Left renal cortex interstitium (tissue), 4 donors: ENCODE results near the gene DLEC1. TPM values are rescaled to one million over a fixed set of nuclear protein-coding genes. Genes with fewer than 3 reads are reported as not detected.
"Not testable (repeated sequence)": the region's sequence is repeated elsewhere in the genome, so short reads cannot be mapped to it uniquely, and the experiment has no call there.

ENCODE experiments used
- DNase-seq, 4 donors: peaks; one replicate each; pipeline ENCODE4 v3.0.0-alpha.2; 2013; ENCODE audit warnings: low read depth in 4 of 4, low spot score in 2 of 4, missing footprints in 1 of 4
- polyA plus RNA-seq, 4 donors: library from polyadenylated mRNA; unstranded; fragments of 120-200 nt; gene quantifications; one replicate each; pipeline ENCODE4 v1.2.1, GENCODE V29; 2013; ENCODE audit not compliant: insufficient read length in 4 of 4

Gene DLEC1
- polyA plus RNA-seq, 4 donors: 0.45 to 1.4 (median 1.0) TPM

DNA sequence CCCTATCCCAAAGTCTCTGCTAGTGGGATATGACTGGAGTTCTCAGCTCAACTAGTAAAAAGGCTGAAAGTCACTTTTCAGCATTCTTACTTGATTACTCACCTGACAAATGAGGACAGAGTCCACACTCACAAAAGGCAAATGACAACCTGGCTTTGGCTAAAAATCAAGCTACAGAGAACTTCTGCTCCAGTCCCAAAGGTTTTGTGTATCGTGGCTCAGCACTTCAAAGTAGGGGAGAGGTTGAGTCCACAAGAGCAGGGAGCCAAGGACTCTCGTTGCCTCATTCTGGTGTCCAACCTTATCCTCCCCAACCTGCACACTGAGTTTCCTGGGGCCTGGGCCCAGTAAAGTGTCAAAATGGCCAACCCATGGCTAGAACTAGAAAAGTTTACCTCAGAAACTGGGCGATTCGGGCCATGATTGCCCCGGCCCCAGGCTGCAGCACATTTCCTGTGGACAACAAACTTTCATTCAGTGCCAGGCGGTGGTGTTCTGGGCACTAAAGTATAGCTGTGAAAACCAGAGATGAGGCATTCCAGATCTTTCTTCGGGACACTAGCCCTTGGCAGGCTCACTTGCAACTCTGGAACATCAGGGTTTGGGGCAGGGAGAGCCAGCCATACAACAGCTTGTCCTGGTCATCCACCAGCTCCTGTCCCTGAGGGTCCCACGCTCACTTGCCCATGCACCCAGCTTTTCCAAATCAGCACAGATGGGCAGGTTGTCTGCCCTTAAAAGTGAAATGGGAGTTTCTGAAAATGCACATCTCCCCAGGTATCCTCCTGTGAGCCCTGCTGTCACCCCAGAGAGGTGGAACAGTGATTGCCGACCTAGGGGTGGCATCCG, 94.8 kb downstream of the DLEC1 start:
- no peak for DNase-seq

DNA sequence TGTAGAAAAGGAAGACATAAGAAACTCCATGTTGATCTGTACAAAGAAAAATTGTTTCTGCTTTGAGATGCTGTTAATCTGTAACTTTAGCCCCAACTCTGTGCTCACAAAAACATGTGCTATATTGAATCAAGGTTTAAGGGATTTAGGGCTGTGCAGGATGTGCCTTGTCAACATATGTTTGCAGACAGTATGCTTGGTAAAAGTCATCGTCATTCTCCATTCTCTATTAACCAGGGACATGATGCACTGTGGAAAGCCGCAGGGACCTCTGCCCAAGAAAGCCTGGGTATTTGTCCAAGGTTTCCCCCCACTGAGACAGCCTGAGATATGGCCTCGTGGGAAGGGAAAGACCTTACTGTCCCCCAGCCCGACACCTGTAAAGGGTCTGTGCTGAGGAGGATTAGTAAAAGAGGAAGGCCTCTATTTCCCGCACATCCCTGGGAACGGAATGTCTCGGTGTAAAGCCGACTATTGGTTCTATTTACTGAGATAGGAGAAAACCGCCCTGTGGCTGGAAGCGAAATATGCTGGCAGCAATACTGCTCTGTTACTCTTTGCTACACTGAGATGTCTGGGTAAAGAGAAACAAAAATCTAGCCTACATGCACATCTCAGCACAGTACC, 95.6 kb downstream of the DLEC1 start:
- not testable (repeated sequence) for DNase-seq

DNA sequence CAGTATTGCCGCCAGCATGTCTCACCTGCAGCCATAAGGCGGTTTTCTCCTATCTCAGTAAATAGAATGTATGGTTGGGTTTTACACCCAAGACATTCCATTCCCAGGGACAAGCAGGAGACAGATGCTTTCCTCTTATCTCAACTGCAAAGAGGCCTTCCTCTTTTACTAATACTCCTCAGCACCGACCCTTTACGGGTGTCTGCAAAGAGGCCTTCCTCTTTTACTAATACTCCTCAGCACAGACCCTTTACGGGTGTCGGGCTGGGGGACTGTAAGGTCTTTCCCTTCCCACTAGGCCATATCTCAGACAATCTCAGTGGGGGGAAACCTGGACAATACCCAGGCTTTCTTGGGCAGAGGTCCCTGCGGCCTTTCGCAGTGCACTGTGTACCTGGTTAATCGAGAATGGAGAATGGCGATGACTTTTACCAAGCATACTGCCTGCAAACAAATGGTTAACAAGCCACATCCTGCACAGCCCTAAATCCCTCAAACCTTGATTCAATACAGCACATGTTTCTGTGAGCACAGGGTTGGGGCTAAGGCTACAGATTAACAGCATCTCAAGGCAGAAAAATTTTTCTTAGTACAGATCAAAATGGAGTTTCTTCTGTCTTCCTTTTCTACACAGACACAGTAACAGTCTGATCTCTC, 96.7 kb downstream of the DLEC1 start:
- DNase-seq: not testable (repeated sequence)

DNA sequence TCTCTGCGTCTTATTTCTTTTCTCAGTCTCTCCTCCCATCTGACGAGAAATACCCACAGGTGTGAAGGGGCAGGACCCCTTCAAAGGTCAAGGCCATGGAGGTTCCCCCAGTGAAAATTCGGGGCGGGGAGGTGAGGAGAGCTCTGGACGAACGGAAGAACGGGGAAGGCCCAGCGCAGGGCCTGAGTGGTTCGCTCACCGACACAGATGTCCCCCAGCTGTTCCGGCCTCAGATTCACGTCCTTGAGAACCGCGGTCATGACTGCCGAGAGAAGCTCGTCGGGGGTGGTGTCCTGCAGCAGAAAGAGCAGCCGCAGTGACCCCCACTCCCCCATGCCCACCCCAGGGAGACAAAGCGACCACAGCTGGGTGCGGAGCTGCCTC, 97.4 kb downstream of the DLEC1 start:
- DNase-seq: peak in 2 of 4 donors; percentile 25 to 31

DNA sequence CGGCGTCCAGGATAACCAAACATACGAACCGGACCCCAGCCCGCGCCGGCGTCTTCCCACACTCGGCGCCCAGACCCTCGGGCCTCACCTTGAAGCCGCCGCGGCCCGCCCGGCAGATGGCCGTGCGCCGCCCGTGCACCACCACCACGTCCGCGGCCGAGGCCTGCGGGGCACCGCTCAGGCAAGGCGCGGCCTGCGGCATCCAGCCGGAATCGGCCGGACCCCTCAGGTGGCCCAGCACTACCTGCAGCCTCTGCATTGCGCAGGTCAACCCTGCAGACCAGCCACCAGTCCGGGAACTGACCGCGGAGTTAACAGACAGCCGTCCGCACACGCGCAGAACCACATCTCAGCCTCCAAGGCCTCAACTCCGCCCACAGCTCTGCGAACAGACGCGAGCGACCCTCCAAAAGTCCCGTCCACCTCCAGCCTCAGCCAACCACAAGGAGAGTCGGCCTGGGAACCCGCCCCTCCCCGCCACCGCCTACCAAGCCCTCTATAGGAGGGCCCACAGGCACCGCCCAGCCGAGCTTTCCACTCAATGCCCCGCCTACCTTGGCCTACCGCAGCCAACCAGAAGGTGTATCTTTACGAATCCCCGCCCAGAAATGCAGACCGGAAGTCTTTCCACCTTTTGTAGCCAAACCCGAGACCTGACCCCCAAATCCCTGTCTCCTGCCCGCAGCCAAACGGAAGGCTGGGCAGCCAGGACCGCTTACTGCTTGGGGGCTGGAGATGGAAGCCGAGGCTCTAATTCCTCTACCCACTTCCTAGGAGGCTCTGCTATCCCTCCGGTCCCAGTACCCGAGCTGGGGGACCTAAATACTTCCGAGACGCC, 98.0 kb downstream of the DLEC1 start, which contains the start of gene ACAA1:
Gene ACAA1, minus strand, starts transcription at position 351 of the 838 bp plus-strand sequence. Its CDS starts 92 bp downstream, at position 259.
- peak; percentile 93 to 98 (median 96) for DNase-seq

DNA sequence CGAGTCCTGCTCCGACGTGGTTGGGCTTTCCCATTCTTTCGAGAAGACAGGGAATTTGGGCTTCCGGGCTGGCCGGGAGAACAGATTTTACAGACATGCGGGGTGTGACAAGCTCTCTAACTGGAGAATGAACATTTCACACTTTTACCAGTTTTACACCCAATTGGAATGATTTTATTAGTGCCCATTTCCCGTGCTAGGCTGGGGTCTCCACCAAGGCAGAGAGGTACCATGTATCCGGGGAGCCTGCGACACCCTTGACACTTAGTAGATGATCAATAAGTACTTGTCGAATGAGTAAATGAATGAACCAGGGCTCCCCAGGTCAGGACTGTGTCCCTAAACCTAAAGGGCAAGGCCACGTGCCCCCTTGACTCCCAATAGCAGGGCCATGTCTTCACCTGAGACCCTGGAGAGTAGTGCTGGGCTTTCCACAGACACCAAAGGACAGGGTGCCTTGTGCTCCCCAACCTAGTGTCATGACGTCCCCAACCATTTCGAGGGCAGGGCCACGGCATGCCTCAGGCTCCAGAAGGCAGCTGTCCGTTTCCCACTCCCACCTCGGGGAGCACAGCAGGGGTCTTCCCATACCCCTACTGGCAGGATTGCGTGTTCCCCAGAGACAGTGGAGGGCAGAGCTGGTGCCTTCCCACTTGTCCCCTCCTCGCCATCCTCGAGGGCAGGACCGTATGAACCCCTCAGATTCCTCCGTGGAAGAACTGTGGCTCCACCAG, 98.8 kb downstream of the DLEC1 start:
- DNase-seq: no peak

DNA sequence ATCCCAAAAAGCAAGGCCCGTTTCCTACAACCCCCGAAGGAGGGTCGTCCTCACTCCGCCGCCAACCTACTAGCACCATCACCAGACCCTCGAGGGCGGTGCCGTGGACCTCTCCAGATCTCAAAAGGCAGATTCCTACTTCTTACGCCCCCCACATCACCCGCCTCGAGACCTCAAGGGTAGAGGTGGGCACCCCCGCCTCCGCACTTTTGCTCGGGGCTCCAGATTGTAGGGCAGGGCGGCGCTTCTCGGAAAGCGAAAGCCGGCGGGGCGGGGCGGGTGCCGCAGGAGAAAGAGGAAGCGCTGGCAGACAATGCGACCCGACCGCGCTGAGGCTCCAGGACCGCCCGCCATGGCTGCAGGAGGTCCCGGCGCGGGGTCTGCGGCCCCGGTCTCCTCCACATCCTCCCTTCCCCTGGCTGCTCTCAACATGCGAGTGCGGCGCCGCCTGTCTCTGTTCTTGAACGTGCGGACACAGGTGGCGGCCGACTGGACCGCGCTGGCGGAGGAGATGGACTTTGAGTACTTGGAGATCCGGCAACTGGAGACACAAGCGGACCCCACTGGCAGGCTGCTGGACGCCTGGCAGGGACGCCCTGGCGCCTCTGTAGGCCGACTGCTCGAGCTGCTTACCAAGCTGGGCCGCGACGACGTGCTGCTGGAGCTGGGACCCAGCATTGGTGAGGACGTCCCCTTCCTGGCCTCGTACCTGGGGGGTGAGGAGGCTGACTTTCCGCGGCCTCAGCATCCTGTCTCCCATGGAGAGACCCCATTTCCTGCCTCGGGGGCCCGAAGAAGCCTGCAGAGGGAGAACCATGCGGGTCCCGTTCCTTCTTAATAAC, 99.6 kb downstream of the DLEC1 start, which contains the start of gene MYD88:
Gene MYD88, plus strand, starts transcription at position 313 of the 842 bp plus-strand sequence. Its CDS starts 40 bp downstream, at position 353.
- DNase-seq: peak in 3 of 4 donors; percentile 29 to 50 (median 32)

DNA sequence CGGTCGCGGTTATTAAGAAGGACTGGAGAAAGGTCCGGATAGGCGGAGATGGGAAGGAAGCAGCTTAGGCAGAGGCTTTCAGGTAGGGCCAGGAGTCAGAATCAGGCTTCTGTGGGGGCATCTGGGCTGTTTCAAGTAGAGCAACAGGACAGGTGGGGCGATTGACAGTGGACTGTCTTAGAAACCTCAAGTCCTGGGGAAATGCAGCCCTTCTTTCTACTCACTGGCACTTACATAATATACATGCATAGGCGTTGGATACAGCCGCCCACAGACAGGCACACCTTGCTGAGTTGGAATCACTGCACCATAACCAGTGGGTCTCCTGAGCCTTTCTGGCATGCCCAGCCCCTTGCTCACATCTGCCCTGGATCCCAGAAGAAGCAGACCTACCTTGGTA, 100.2 kb downstream of the DLEC1 start:
- DNase-seq: no peak

DNA sequence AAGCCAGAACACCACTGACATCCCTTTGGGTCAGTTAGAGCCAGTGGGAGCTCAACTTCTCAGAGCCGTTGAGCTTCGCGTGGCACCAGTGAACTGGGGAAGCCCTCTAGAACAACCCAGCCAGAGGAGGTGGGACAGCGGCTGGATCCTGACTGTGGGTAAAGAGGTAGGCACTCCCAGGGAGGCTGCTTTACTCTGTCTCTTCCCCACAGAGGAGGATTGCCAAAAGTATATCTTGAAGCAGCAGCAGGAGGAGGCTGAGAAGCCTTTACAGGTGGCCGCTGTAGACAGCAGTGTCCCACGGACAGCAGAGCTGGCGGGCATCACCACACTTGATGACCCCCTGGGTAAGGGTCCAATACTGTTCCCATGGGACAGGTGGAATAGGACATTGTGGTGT, 100.6 kb downstream of the DLEC1 start:
- no peak for DNase-seq

DNA sequence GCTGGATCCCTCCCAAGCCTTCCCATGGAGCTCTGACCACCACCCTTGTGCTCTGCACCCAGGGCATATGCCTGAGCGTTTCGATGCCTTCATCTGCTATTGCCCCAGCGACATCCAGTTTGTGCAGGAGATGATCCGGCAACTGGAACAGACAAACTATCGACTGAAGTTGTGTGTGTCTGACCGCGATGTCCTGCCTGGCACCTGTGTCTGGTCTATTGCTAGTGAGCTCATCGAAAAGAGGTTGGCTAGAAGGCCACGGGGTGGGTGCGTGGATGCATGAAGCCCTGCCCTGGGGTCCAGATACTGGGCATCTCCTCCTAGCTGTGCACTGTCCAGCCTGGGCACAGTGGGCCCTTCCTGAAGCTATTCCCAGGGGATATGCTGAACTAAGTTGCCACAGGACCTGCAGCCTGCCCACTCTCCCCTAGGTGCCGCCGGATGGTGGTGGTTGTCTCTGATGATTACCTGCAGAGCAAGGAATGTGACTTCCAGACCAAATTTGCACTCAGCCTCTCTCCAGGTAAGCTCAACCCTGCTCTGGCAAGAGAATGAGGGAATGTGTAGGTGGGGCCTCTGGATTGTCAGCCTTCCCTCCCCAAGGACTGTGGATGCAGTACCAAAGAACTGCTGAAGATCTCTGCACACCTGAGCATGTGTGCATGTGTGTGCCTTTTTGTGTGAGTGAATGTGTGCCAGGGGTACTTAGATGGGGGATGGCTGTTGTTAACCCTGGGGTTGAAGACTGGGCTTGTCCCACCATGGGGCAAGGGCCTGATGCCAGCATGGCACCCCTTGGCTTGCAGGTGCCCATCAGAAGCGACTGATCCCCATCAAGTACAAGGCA, 101.5 kb downstream of the DLEC1 start:
- DNase-seq: no peak

DNA sequence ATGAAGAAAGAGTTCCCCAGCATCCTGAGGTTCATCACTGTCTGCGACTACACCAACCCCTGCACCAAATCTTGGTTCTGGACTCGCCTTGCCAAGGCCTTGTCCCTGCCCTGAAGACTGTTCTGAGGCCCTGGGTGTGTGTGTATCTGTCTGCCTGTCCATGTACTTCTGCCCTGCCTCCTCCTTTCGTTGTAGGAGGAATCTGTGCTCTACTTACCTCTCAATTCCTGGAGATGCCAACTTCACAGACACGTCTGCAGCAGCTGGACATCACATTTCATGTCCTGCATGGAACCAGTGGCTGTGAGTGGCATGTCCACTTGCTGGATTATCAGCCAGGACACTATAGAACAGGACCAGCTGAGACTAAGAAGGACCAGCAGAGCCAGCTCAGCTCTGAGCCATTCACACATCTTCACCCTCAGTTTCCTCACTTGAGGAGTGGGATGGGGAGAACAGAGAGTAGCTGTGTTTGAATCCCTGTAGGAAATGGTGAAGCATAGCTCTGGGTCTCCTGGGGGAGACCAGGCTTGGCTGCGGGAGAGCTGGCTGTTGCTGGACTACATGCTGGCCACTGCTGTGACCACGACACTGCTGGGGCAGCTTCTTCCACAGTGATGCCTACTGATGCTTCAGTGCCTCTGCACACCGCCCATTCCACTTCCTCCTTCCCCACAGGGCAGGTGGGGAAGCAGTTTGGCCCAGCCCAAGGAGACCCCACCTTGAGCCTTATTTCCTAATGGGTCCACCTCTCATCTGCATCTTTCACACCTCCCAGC, 102.4 kb downstream of the DLEC1 start:
- DNase-seq: no peak

DNA sequence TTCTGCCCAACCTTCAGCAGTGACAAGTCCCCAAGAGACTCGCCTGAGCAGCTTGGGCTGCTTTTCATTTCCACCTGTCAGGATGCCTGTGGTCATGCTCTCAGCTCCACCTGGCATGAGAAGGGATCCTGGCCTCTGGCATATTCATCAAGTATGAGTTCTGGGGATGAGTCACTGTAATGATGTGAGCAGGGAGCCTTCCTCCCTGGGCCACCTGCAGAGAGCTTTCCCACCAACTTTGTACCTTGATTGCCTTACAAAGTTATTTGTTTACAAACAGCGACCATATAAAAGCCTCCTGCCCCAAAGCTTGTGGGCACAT, 102.9 kb downstream of the DLEC1 start:
- DNase-seq: no peak

DNA sequence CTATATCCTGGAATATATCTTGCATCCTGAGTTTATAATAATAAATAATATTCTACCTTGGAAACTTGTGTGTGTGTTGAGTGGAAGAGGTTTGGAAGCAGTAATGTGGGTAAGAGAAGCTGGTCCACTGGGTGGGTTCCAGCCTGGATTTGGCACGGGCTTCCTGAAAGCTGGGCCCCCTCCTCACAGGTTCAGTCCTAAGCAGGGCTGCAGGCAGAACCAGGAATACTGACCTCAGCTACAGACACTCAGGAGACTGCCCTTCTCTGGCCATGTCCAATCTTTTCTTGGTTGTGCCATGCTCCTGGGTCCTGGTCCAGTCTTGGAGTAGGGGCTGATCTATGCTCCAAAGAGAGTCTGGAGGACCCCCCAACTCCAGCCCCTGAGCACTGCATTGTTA, 104.0 kb downstream of the DLEC1 start:
- no peak for DNase-seq

DNA sequence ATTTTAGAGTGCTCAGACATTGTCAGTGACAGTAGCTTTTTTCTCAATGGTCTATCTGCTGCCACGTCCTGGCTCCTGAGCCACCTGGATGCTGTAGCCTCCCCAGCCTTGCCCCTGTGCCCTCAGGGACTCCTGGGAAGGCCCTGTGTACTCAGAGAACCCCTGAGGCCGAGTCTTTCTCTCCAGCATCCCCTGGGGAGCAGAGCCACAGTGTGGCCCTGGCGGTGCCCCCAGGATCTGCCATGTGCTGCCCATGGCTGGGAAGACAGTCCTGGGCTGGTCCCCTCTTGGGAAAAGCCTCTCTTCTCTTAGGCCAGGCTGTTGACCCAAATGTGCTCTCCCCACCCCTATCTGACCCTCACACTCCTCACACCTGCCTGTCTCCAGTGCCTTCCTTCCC, 104.5 kb downstream of the DLEC1 start:
- DNase-seq: no peak

DNA sequence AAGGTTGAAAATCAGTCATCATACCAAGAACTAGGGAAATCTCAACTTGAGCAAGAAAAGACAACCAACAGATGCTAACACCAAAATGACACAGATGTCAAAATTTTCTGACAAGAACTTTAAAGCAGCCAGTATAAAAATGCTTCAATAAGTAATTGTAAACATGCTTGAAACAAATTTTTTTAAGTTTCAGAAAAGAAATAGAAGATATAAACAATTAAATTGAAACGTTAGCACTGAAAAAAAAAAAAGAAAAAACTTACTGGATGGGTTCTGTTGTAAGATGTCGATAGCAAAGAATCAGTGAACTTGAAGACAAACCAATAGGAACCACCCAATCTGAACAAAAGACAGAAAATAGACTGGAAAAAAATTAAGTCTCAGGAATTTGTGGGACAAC, 107.5 kb downstream of the DLEC1 start:
- no peak for DNase-seq

DNA sequence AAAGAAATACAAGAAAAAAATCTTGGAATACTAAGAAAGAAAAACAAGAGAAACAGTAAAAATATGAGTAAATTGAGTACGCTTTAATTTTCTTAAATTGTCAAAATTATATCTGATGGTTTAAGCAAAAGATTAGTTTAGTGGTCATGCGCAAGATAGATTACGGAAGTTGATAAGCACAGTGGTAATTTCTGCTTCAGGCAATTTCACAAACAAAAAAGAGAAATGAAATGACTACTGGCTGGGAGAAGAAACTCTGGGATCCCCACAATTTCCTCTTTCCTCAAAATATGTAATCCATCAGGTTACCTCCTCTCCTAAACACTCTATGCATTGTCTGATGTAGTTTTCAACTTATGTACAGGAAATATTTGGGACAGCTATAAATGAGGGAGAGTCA, 108.4 kb downstream of the DLEC1 start:
- DNase-seq: no peak

DNA sequence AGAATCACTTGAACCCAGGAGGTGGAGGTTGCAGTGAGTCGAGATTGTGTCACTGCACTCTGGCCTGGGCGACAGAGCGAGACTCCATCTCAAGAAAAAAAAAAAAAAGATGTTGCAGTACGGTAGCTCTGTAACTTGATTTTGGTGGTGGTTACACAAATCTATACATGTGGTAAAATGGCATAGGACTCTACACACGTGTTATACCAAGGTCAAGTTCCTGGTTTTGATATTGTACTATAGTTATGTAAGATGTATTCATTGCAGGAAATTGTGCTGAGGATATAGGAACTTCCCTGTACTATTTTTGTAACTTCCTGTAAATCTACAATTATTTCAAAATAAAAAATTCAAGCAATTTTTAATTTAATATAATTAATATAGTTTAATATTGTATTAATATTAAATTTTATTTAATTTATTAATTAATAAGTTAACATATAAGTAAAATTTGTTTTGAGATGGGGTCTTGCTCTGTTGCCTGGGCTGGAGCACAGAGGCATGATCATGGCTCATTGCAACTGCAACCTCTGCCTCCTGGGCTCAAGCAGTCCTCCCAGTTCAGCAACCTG, 109.4 kb downstream of the DLEC1 start:
- no peak for DNase-seq
